ENCODE data around the gene RGS6. TPM values are rescaled to one million over a fixed set of nuclear protein-coding genes. Genes with fewer than 3 reads are reported as not detected.

The RGS6 gene
- total RNA-seq, 4 donors from 2014 or later, result 0.50 to 6.5 (median 4.7) TPM

- TF ChIP-seq POLR2A (IDR thresholded peaks at IDR 0.05) (no peak), CTCF (IDR thresholded peaks at IDR 0.05) (no peak), EP300 (IDR thresholded peaks at IDR 0.05) (no peak), POLR2AphosphoS5 (IDR thresholded peaks at IDR 0.05) (no peak)
- no peak for ATAC-seq
- WGBS, 2 donors (ENCODE audit: low coverage in 1 of 2), result 96 to 100% methylated on average over 2 to 3 of the region's 4 CpGs
Observed at GRCh38 chr14:72522847-72523246, 590.6 kb downstream of the RGS6 start.

GRCh38 chr14:72523424-72524294, 591.4 kb downstream of the RGS6 start:
- no peak overlapping the region for H3K27ac ChIP-seq
- H3K4me3 ChIP-seq, result no peak overlapping the region
- TF ChIP-seq POLR2AphosphoS5 (IDR thresholded peaks at IDR 0.05), result no peak
- ATAC-seq, result peak; percentile 62
- no peaks in the 10 kb centered on the region for H3K4me1 ChIP-seq
- peaks cover 0 to 12% (median 0%) of the 10 kb centered on the region in 3 donors for H3K9me3 ChIP-seq
- WGBS, 2 donors (ENCODE audit: low coverage in 1 of 2), result 49 to 52% methylated on average over 4 to 5 of the region's 5 CpGs
- H3K36me3 ChIP-seq, result no peaks in the 10 kb centered on the region
- no peaks in the 10 kb centered on the region for H3K27me3 ChIP-seq

More at GRCh38 chr14:72522847-72523246, 590.6 kb downstream of the RGS6 start:
- no peaks in the 10 kb centered on the region for H3K4me1 ChIP-seq
- H3K27me3 ChIP-seq, result no peaks in the 10 kb centered on the region
- no peak overlapping the region for H3K4me3 ChIP-seq
- no peak overlapping the region for H3K27ac ChIP-seq
- H3K9me3 ChIP-seq, result peaks cover 0 to 12% (median 0%) of the 10 kb centered on the region in 3 donors
- no peaks in the 10 kb centered on the region for H3K36me3 ChIP-seq

- no peak overlapping the region for H3K27ac ChIP-seq
Observed at GRCh38 chr14:72524295-72524629, 592.0 kb downstream of the RGS6 start.

GRCh38 chr14:72525087-72525915, 593.1 kb downstream of the RGS6 start:
- Histone ChIP-seq H3K27ac (no peak overlapping the region), H3K4me1 (no peaks in the 10 kb centered on the region), H3K9me3 (peaks cover 0 to 8% (median 0%) of the 10 kb centered on the region in 3 donors), H3K27me3 (no peaks in the 10 kb centered on the region), H3K36me3 (no peaks in the 10 kb centered on the region), H3K4me3 (no peak overlapping the region)
- no peak for TF ChIP-seq CTCF (IDR thresholded peaks at IDR 0.05)
- WGBS, 2 donors (ENCODE audit: low coverage in 1 of 2), result 88 to 92% methylated on average over 9 to 11 of the region's 11 CpGs
- no peak for ATAC-seq

More at GRCh38 chr14:72524295-72524629, 592.0 kb downstream of the RGS6 start:
- H3K4me3 ChIP-seq, result no peak overlapping the region
- no peaks in the 10 kb centered on the region for H3K4me1 ChIP-seq
- H3K9me3 ChIP-seq, result peaks cover 0 to 12% (median 0%) of the 10 kb centered on the region in 3 donors
- TF ChIP-seq POLR2A (IDR thresholded peaks at IDR 0.05) (no peak), CTCF (IDR thresholded peaks at IDR 0.05) (no peak), POLR2AphosphoS5 (IDR thresholded peaks at IDR 0.05) (no peak), EP300 (IDR thresholded peaks at IDR 0.05) (no peak)
- no peaks in the 10 kb centered on the region for H3K36me3 ChIP-seq
- H3K27me3 ChIP-seq, result no peaks in the 10 kb centered on the region
- ATAC-seq, result no peak

GRCh38 chr14:72527591-72527990, 595.4 kb downstream of the RGS6 start:
- TF ChIP-seq POLR2A (IDR thresholded peaks at IDR 0.05), result no peak
- no peak for TF ChIP-seq EP300 (IDR thresholded peaks at IDR 0.05)
- no peak for TF ChIP-seq POLR2AphosphoS5 (IDR thresholded peaks at IDR 0.05)
- no peak for TF ChIP-seq CTCF (IDR thresholded peaks at IDR 0.05)

More at GRCh38 chr14:72527591-72527990, 595.4 kb downstream of the RGS6 start:
- no peaks in the 10 kb centered on the region for H3K4me1 ChIP-seq
- H3K36me3 ChIP-seq, result no peaks in the 10 kb centered on the region
- H3K27ac ChIP-seq, result no peak overlapping the region
- H3K27me3 ChIP-seq, result no peaks in the 10 kb centered on the region
- H3K9me3 ChIP-seq, result peaks cover 0 to under 1% (median 0%) of the 10 kb centered on the region in 3 donors
- ATAC-seq, result no peak
- no peak overlapping the region for H3K4me3 ChIP-seq
- WGBS, 2 donors (ENCODE audit: low coverage in 1 of 2), result 100% methylated on average over 1 of the region's 1 CpG; no CpG with 5 or more reads in 1 of the 2 donors
